ENCODE results near the gene HBS1L.

The HBS1L gene

GRCh38 chr6:135030056-135030473, 24.6 kb downstream of the HBS1L start:
- no peak overlapping the region for H2BK15ac ChIP-seq (ENCODE audit: low read length)
- H2BK5ac ChIP-seq (ENCODE audit: low read length), result no peak overlapping the region
- H3K14ac ChIP-seq (ENCODE audit: low read length), result no peak overlapping the region
- H3K4me1 ChIP-seq (ENCODE audit: control insufficient read depth in 2 of 2, insufficient read depth in 1 of 2, low read depth in 1 of 2, low read length in 2 of 2), result peaks cover 0 to 5% of the 10 kb centered on the region in 2 donors
- no peak overlapping the region for H3K27ac ChIP-seq (replicated peaks; ENCODE audit: low read length)
- H2BK12ac ChIP-seq (ENCODE audit: low read length), result no peak overlapping the region
- H2AFZ ChIP-seq (ENCODE audit: low read length), result no peak overlapping the region
- H4K91ac ChIP-seq (ENCODE audit: low read depth, low read length, poor library complexity), result no peak overlapping the region
- no peak overlapping the region for H3K4ac ChIP-seq (ENCODE audit: low read length)
- no CpG with 5 or more reads among the region's 3 CpGs for WGBS, 2 donors (ENCODE audit: extremely low coverage in 2 of 2, insufficient read length in 2 of 2, insufficient replicate concordance in 1 of 2)
- H3K9me3 ChIP-seq (replicated peaks in 1 of 2; ENCODE audit: control insufficient read depth in 2 of 2, insufficient read depth in 1 of 2, low read depth in 1 of 2, low read length in 2 of 2), result no peaks in the 10 kb centered on the region
- H3K36me3 ChIP-seq (replicated peaks in 1 of 2; ENCODE audit: control insufficient read depth in 2 of 2, insufficient read depth in 2 of 2, low read length in 2 of 2), result peaks cover 4 to 54% of the 10 kb centered on the region in 2 donors
- H2BK120ac ChIP-seq (ENCODE audit: low read depth, low read length), result no peak overlapping the region
- H2AK5ac ChIP-seq (ENCODE audit: low read depth, low read length), result no peak overlapping the region
- no peak for DNase-seq (ENCODE audit: low spot score)
- H3K27me3 ChIP-seq (ENCODE audit: control insufficient read depth in 3 of 3, insufficient read depth in 3 of 3, low read depth in 1 of 3, low read length in 3 of 3), result no peaks in the 10 kb centered on the region
- H3K9ac ChIP-seq (ENCODE audit: low read depth, low read length, poor library complexity), result no peak overlapping the region
- no peak overlapping the region for H4K8ac ChIP-seq (ENCODE audit: low read depth, low read length)
- no peak overlapping the region for H3K23ac ChIP-seq (ENCODE audit: low read depth, low read length, poor library complexity)
- H3K4me3 ChIP-seq (ENCODE audit: low read length in 2 of 2), result no peak overlapping the region
- no peak overlapping the region for H3K4me2 ChIP-seq (ENCODE audit: insufficient read depth, low read length, poor library complexity, severe bottlenecking)
- H3K18ac ChIP-seq (ENCODE audit: low read length), result no peak overlapping the region
- no peaks in the 10 kb centered on the region for H3K79me1 ChIP-seq (ENCODE audit: low read depth, low read length)

DNA sequence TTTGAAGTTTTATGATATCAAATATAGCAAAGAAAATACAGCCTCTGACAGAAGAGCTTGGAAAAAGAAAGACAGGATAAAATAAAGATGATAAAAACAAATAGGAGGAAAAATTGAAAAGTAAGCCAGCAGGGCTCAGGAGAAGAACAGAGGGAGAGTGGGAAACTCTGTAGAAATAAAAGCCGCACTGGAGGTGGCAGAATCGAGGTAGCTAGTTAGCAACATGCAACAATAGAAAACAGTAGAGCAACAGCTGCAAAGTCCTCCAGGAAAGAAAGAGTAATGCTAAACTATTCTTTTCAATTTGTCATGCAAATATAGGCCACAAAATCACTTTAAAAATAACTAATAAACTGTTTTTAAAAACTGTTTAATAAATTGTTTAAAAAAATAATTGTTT, 28.8 kb downstream of the HBS1L start:
- no peak overlapping the region for H2BK15ac ChIP-seq (ENCODE audit: low read length)
- H3K4me1 ChIP-seq (ENCODE audit: control insufficient read depth in 2 of 2, insufficient read depth in 1 of 2, low read depth in 1 of 2, low read length in 2 of 2), result peaks cover 0 to 5% of the 10 kb centered on the region in 2 donors
- no peak overlapping the region for H4K91ac ChIP-seq (ENCODE audit: low read depth, low read length, poor library complexity)
- H3K27me3 ChIP-seq (ENCODE audit: control insufficient read depth in 3 of 3, insufficient read depth in 3 of 3, low read depth in 1 of 3, low read length in 3 of 3), result no peaks in the 10 kb centered on the region
- H3K36me3 ChIP-seq (replicated peaks in 1 of 2; ENCODE audit: control insufficient read depth in 2 of 2, insufficient read depth in 2 of 2, low read length in 2 of 2), result peaks cover 2 to 13% of the 10 kb centered on the region in 2 donors
- no peak overlapping the region for H3K14ac ChIP-seq (ENCODE audit: low read length)
- no peak for DNase-seq (ENCODE audit: low spot score)
- no peak overlapping the region for H3K9ac ChIP-seq (ENCODE audit: low read depth, low read length, poor library complexity)
- H4K8ac ChIP-seq (ENCODE audit: low read depth, low read length), result no peak overlapping the region
- no CpG with 5 or more reads among the region's 2 CpGs for WGBS, 2 donors (ENCODE audit: extremely low coverage in 2 of 2, insufficient read length in 2 of 2, insufficient replicate concordance in 1 of 2)
- no peak overlapping the region for H2BK12ac ChIP-seq (ENCODE audit: low read length)
- H3K18ac ChIP-seq (ENCODE audit: low read length), result no peak overlapping the region
- no peak overlapping the region for H2AFZ ChIP-seq (ENCODE audit: low read length)
- no peak overlapping the region for H3K4ac ChIP-seq (ENCODE audit: low read length)
- no peak overlapping the region for H3K27ac ChIP-seq (replicated peaks; ENCODE audit: low read length)
- H2BK5ac ChIP-seq (ENCODE audit: low read length), result no peak overlapping the region
- no peaks in the 10 kb centered on the region for H3K9me3 ChIP-seq (replicated peaks in 1 of 2; ENCODE audit: control insufficient read depth in 2 of 2, insufficient read depth in 1 of 2, low read depth in 1 of 2, low read length in 2 of 2)
- H2BK120ac ChIP-seq (ENCODE audit: low read depth, low read length), result no peak overlapping the region
- H3K4me3 ChIP-seq (ENCODE audit: low read length in 2 of 2), result no peak overlapping the region
- H3K4me2 ChIP-seq (ENCODE audit: insufficient read depth, low read length, poor library complexity, severe bottlenecking), result no peak overlapping the region
- no peak overlapping the region for H2AK5ac ChIP-seq (ENCODE audit: low read depth, low read length)
- H3K23ac ChIP-seq (ENCODE audit: low read depth, low read length, poor library complexity), result no peak overlapping the region
- H3K79me1 ChIP-seq (ENCODE audit: low read depth, low read length), result no peaks in the 10 kb centered on the region

GRCh38 chr6:135025175-135025574, 29.4 kb downstream of the HBS1L start:
- Histone ChIP-seq H2BK5ac (ENCODE audit: low read length) (no peak overlapping the region), H4K8ac (ENCODE audit: low read depth, low read length) (no peak overlapping the region)

DNA sequence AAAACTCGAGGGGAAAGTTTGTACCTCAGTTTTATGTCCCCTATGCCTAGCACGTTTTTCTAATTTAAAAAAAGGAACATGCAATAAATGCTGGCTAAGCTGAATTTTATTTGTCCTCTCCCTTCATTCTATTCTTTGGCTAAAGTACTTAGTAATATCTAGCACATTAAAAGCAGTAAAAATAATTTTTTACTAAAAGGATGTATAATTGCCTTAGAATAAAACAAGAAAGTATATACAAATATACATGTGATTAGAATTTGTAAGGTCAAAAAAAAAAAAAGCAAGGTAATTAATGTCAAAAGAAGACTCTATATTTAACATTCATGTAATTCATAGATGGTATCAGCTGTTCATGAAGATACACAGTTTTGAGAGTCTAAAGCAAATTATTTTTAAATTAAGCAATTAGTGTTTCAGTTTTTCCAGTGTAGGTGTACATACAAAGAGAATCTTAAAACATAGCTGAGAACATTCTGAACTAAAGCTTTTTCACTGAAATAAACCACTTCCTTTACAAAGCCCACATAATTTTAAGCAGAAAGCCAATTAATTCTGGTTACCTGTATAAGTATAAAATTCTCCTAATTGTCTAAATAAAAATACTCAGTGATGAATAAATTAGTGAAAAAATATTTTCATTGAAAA, 32.4 kb downstream of the HBS1L start:
- Histone ChIP-seq H3K79me1 (ENCODE audit: low read depth, low read length) (no peaks in the 10 kb centered on the region), H2AFZ (ENCODE audit: low read length) (no peak overlapping the region), H3K4me3 (ENCODE audit: low read length in 2 of 2) (no peak overlapping the region), H3K4me2 (ENCODE audit: insufficient read depth, low read length, poor library complexity, severe bottlenecking) (no peak overlapping the region), H3K36me3 (replicated peaks in 1 of 2; ENCODE audit: control insufficient read depth in 2 of 2, insufficient read depth in 2 of 2, low read length in 2 of 2) (peaks cover 0 to 4% of the 10 kb centered on the region in 2 donors), H3K9me3 (replicated peaks in 1 of 2; ENCODE audit: control insufficient read depth in 2 of 2, insufficient read depth in 1 of 2, low read depth in 1 of 2, low read length in 2 of 2) (no peaks in the 10 kb centered on the region), H3K27ac (replicated peaks; ENCODE audit: low read length) (no peak overlapping the region), H3K4me1 (ENCODE audit: control insufficient read depth in 2 of 2, insufficient read depth in 1 of 2, low read depth in 1 of 2, low read length in 2 of 2) (peaks cover 0 to 5% of the 10 kb centered on the region in 2 donors), H2BK120ac (ENCODE audit: low read depth, low read length) (no peak overlapping the region), H3K14ac (ENCODE audit: low read length) (no peak overlapping the region), H2BK12ac (ENCODE audit: low read length) (no peak overlapping the region), H4K91ac (ENCODE audit: low read depth, low read length, poor library complexity) (no peak overlapping the region), H3K9ac (ENCODE audit: low read depth, low read length, poor library complexity) (no peak overlapping the region), H3K23ac (ENCODE audit: low read depth, low read length, poor library complexity) (no peak overlapping the region), H3K4ac (ENCODE audit: low read length) (no peak overlapping the region), H3K18ac (ENCODE audit: low read length) (no peak overlapping the region), H3K27me3 (ENCODE audit: control insufficient read depth in 3 of 3, insufficient read depth in 3 of 3, low read depth in 1 of 3, low read length in 3 of 3) (no peaks in the 10 kb centered on the region), H4K8ac (ENCODE audit: low read depth, low read length) (no peak overlapping the region), H2AK5ac (ENCODE audit: low read depth, low read length) (no peak overlapping the region), H2BK15ac (ENCODE audit: low read length) (no peak overlapping the region), H2BK5ac (ENCODE audit: low read length) (no peak overlapping the region)
- no CpG with 5 or more reads among the region's 2 CpGs for WGBS, 2 donors (ENCODE audit: extremely low coverage in 2 of 2, insufficient read length in 2 of 2, insufficient replicate concordance in 1 of 2)
- DNase-seq (ENCODE audit: low spot score), result no peak

More at GRCh38 chr6:135025175-135025574, 29.4 kb downstream of the HBS1L start:
- Histone ChIP-seq H3K9me3 (replicated peaks in 1 of 2; ENCODE audit: control insufficient read depth in 2 of 2, insufficient read depth in 1 of 2, low read depth in 1 of 2, low read length in 2 of 2) (no peaks in the 10 kb centered on the region), H3K4me2 (ENCODE audit: insufficient read depth, low read length, poor library complexity, severe bottlenecking) (no peak overlapping the region), H2BK12ac (ENCODE audit: low read length) (no peak overlapping the region), H3K4ac (ENCODE audit: low read length) (no peak overlapping the region), H3K9ac (ENCODE audit: low read depth, low read length, poor library complexity) (no peak overlapping the region), H4K91ac (ENCODE audit: low read depth, low read length, poor library complexity) (no peak overlapping the region), H3K23ac (ENCODE audit: low read depth, low read length, poor library complexity) (no peak overlapping the region), H3K4me3 (ENCODE audit: low read length in 2 of 2) (no peak overlapping the region), H3K27me3 (ENCODE audit: control insufficient read depth in 3 of 3, insufficient read depth in 3 of 3, low read depth in 1 of 3, low read length in 3 of 3) (no peaks in the 10 kb centered on the region), H3K14ac (ENCODE audit: low read length) (no peak overlapping the region), H2AFZ (ENCODE audit: low read length) (no peak overlapping the region), H2BK15ac (ENCODE audit: low read length) (no peak overlapping the region), H3K36me3 (replicated peaks in 1 of 2; ENCODE audit: control insufficient read depth in 2 of 2, insufficient read depth in 2 of 2, low read length in 2 of 2) (peaks cover 2 to 9% of the 10 kb centered on the region in 2 donors), H2BK120ac (ENCODE audit: low read depth, low read length) (no peak overlapping the region), H3K79me1 (ENCODE audit: low read depth, low read length) (no peaks in the 10 kb centered on the region), H3K27ac (replicated peaks; ENCODE audit: low read length) (no peak overlapping the region), H3K4me1 (ENCODE audit: control insufficient read depth in 2 of 2, insufficient read depth in 1 of 2, low read depth in 1 of 2, low read length in 2 of 2) (peaks cover 0 to 5% of the 10 kb centered on the region in 2 donors), H3K18ac (ENCODE audit: low read length) (no peak overlapping the region), H2AK5ac (ENCODE audit: low read depth, low read length) (no peak overlapping the region)
- no CpG with 5 or more reads among the region's 2 CpGs for WGBS, 2 donors (ENCODE audit: extremely low coverage in 2 of 2, insufficient read length in 2 of 2, insufficient replicate concordance in 1 of 2)
- DNase-seq (ENCODE audit: low spot score), result no peak
